CD4-positive, alpha-beta T cell treated with Interleukin-6 at 100 ng/mL for 8 hours (primary cell): ENCODE data around the gene SLC16A10.
"Not testable (repeated sequence)": the region's sequence is repeated elsewhere in the genome, so short reads cannot be mapped to it uniquely, and the experiment has no call there.

Experiments used
- DNase-seq: peaks from one replicate; pipeline ENCODE4 v3.0.0-alpha.2; 2020; ENCODE audit warnings: mixed read lengths, low spot score

SLC16A10 gene

DNA sequence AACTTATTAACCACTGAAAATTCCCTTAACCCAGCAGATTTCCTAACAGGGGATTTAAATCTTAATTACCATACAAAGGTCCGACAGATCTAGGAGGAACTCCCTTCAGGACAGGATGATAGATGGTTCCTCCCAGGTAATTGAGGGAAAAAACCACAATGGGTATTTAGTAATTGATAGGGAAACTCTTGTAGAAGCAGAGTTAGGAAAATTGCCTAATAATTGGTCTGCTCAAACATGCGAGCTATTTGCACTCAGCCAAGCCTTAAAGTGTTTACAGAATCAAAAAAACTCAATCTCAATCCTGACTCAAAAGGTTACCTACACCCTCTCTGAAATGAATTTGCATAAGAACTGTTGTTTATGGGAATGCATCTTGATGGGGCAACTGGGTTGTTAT is 45.4 kb downstream of the SLC16A10 start:
- not testable (repeated sequence) for DNase-seq

DNA sequence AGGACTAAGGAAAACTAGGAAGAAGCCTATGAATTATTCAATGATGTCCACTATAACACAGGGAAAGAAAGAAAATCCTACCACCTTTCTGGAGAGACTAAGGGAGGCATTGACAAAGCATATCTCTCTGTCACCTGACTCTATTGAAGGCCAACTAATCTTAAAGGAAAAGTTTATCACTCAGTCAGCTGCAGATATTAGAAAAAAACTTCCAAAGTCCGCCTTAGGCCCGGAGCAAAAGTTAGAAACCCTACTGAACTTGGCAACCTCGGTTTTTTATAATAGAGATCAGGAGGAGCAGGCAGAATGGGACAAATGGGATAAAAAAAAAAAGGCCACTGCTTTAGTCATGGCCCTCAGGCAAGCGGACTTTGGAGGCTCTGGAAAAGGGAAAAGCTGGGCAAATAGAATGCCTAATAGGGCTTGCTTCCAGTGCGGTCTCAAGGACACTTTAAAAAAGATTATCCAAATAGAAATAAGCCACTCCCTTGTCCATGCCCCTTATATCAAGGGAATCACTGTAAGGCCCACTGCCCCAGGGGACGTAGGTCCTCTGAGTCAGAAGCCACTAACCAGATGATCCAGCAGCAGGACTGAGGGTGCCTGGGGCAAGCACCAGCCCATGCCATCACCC is 47.0 kb downstream of the SLC16A10 start:
- not testable (repeated sequence) for DNase-seq

DNA sequence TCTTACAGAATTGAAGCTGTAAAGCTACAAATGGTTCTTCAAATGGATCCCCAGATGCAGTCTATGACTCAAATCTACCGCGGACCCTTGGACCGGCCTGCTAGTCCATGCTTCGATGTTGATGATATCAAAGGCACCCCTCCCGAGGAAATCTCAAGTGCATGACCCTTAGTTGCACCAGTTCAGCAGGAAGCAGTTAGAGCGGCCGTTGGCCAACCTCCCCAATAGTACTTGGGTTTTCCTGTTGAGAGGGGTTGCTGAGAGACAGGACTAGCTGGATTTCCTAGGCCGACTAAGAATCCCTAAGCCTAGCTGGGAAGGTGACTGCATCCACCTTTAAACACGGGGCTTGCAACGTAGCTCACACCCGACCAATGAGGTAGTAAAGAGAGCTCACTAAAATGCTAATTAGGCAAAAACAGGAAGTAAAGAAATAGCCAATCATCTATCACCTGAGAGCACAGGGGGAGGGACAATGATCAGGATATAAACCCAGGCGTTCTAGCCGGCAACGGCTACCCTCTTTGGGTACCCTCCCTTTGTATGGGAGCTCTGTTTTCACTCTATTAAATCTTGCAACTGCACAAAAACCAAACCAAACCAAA is 50.3 kb downstream of the SLC16A10 start:
- DNase-seq, result not testable (repeated sequence)

DNA sequence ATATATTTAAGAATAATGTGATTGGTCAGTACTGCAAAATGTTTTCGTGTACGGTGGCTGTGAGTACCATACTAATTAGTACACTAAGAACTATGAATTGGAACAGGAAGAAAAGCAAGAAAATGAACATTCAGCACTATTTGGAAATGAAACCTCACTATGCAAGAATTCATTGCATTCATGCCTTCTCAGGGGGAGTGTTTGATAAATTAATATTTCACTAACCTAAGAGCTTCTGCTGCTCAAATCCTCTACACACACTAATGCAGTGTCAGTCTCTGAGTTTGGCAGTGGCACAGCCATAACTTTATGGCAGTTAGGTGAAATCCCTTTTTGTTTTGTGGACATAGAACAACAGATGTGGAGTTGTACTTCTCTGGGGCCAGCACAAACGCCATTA is 60.1 kb downstream of the SLC16A10 start:
- no peak for DNase-seq

DNA sequence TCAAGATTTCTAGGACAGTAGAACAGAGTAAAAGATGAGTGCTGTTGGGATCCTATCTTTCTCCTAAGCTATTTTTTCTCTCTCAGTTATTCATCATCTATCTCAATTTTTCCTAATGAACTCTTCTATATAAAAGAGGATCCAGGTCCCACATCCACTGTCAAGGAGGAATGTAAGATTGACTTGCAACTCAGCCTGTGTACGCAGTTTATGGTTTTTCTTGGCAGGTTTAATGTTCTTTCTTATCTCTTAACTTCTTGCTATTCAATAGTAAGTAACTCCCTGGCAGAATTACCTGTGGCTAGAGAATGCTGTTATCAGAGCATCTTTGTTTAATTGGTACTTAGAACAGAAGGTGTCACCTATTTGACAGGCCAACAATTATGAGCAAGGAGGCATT is 60.8 kb downstream of the SLC16A10 start:
- no peak for DNase-seq

DNA sequence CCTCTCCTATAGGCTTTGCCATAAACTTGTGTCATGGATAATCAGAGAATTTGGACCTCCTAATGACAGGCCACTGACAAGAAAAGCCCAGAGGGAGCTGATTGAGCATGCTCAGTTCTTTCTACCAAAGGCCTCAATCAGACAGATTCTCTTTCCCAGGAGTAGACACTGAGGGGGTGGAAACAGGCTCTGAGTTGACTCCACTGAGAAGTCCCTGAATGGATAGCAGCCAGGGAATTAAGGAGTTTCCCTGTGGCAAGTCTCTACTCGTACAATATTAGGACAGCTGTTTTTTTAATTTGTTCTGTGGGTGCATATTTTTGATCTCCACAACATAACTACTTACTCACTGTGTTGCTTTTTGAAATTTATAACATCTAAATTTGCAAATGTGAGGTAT is 63.3 kb downstream of the SLC16A10 start:
- no peak for DNase-seq

DNA sequence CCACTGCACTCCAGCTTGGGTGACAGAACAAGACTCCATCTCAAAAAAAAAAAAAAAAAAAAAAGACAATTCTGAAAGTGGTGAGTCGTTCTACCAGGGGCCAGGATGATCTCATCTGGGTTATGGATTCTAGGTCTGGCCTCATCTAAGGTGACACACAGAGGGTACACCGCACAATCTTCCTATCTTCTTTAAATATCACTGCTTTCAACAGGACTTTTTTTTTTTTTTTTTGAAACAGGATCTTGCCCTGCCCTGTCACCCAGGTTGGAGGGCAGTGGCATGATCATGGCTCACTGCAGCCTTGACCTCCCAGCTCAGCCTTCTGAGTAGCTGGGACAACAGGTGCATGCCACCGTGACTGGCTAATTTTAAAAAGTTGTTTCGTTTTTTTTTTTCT is 67.7 kb downstream of the SLC16A10 start:
- no peak for DNase-seq

DNA sequence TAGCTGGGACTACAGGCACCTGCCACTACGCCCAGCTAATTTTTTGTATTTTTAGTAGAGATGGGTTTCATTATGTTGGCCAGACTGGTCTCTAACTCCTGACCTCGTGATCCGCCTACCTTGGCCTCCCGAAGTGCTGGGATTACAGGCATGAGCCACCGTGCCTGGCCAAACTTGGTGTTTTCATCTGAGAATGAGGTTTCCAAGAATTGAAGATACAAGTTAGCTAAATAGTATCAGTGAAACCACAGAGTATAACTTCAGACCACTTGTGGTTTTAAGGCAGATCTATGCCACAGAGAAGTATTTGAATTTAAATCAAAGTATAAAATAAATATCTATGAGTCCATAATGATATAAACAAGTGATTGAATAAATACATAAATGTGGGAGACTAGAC is 70.1 kb downstream of the SLC16A10 start:
- no peak for DNase-seq

DNA sequence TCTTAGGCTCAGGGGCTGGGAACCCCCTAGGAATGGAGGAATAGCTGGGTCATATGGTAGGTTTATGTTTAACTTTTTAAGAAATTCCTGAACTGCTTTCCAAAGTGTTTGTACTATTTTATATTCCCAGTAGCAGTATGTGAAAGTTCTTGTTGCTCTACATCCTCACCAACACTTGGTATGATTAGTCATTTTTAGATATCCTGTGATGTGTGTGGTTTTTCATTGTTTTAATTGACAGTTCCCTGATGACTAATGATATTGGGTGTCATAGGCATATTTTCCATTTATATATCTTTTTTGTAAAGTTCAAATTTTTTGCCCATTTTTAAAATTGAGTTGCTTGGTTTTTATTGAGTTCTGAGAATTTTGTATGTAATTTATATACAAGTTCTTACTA is 72.3 kb downstream of the SLC16A10 start:
- no peak for DNase-seq

DNA sequence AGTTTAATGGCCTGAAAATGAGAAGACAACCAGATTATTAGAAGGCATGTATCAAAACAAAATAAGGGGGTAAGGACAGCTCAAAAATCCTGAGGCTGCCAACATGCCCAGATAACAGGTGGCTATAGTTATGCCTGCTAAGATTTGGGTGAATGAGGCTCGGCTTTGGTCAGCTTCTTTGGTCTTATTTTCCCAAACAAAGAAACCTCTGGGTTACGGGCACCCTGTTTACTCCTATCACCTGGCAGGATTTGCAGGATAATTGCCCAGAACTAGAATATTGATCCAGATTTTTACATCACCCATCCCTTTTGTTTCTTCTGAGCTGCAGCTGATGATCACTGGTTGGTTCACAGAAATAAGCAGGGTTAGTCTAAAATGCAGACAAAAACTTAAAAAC is 74.3 kb downstream of the SLC16A10 start:
- no peak for DNase-seq

DNA sequence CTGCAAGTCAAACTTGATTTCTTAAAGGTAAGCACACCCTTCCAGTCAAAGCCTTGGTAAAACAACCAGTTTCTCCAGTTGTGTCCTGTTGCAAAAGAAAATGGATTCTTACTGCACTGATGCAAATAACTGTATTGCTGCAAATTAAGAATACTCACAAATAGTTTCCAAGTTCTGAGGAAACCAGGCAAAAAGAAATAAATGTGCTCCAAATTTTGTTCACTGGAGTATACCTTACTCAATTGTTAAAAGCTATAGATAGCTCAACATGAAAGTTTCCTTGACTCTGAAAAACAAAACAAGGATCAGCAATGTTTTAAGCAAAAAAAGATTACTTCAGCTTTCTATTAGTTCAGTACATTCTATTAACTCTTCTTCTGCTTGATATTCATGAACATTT is 75.2 kb downstream of the SLC16A10 start:
- no peak for DNase-seq

DNA sequence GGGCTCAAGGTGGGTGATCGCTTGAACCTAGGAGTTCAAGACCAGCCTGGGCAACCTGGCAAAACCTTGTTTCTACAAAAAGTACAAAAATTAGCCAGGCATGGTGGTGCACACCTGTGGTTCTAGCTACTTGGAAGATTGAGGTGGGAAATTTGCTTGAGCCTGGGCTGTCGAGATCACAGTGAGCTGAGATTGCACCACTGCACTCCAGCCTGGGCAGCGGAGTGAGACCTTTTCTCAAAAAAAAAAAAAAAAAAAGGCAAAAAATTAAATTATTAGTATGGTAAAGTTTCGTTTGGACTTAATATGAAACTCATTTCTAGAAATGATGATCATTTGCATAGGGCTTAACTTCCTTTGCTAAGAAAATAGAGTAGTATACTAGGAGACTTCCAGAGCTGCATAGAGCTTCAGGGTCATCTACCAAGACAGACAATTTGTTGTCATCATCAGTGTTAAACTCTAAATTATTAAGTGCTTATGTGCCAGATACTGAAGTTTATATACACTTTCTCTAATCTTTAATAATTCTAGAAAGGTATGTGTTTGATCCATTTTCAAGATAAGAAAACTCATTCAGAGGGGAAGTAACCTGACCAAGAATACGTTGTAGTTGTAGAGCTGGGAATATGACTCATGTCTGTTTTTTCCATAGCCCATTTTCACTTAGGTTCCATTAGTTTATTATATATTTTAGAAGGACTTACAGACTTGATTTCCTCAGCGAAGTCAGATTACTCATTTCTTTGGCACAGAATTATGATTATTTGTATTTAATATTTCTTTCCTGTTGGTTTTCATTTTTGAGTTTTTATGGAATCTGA is 84.5 kb downstream of the SLC16A10 start:
- DNase-seq, result no peak

DNA sequence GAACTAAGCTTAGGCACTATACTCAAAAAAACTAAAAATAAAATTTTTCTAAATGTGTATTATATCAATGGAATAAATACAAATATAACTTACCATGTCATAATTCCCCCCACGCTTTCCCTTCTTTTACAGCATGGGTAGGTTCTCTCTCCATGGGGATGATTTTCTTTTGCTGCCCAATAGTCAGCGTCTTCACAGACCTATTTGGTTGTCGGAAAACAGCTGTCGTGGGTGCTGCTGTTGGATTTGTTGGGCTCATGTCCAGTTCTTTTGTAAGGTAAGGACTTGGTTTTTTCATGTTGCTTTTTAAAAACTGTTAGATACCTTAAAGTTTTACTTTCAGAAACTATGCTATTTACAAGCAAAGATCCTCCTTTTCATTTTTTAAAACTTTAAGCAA is 85.3 kb downstream of the SLC16A10 start:
- no peak for DNase-seq

DNA sequence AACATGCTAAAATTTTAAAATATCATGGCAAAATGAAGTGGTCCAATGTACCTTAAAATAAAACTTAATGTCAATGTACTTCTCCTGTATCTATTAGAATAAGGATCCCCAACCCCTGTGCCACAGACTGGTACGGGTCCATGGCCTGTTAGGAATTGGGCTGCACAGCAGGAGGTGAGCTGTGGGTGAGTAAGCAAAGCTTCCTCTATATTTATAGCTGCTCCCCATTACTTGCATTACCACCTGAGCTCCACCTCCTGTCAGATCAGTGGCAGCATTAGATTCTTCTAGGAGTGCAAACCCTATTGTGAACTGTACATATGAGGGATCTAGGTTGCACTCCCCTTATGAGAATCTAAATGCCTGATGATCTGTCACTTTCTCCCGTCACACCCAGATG is 86.0 kb downstream of the SLC16A10 start:
- DNase-seq, result no peak

DNA sequence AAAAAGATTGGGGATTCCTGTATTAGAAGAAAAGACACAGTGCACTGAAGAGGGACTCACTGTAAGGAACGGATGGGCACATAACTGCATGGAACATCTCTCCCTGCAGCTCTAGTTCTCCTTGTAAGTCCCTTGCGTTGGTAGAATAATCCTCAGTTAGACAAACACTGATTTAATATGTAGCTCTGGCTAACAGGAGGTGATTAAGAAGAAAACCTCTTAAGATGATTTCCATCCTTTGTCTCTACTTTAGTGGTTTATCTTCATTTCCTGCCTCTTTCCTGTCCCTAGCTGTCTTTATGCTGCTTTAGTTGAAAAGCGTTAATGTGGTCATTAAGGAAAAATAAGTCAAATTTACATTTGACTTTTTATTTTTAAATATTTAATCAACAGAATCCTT is 86.6 kb downstream of the SLC16A10 start:
- DNase-seq, result peak; percentile 9

DNA sequence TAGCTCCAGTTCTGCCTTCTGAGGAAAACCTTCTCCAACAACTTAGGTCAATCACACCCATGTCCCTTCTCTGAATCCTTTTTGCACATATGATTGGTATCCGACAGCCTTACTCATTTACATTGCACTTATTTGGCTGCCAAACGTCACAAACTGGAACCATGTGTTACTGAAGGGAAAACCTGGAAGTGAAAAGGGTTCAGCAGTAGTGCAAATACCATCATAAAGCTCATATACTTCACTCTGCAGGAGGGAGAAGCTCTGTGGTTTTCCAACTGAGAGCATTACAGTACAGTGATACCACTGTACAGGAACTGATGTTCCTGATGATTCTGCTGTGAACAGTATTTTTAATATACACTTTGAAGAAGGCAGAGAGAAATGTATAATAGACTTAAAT is 87.8 kb downstream of the SLC16A10 start:
- DNase-seq, result no peak

DNA sequence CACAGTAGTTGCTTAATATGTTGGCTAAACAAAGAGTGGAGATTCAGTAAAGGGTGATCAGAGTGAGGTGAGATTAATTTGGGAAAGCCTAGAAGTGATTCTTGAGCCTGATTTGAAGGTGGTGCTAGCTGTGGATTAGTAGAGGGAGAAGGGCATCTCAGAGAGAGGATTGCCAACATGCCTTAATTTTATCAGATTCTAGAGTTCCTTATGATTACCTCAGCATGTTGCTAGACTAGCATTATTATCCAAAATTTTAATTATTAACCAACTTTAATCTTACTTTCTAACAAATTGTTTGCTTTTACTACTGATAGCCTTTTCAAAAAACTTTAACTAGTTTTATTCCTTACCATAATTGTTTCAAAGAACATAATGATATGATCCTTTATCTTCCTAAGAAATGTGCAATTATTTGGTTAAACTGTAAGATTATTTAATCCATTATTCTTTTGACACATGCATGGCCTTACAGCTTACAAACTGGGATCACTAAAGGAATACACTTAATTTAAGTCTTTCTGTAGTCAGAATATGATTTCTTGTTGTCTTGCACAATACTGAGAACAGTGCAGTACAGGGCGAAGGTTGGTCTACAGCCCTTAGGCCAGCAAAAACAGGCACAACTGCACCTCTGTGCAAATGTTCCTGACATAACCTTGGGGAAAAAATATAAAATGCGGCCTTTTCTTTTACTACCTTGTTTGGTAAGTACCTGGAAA is 88.9 kb downstream of the SLC16A10 start:
- no peak for DNase-seq

DNA sequence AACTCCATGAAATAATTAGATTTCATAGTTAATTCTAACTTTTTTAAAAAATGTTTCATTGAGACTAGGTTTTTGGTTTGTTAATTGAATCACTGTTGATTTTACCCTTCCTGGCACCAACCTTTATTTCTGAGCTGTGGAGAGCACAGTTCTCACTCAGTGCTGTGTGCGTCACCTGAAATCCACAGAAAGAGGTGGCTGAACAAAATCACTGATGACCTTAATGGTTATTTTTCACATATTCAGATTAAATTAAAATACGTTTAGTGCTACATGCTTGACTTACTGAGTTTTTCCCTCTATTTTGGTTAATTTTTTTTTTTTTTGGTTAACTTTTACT is 89.4 kb downstream of the SLC16A10 start:
- DNase-seq, result no peak

DNA sequence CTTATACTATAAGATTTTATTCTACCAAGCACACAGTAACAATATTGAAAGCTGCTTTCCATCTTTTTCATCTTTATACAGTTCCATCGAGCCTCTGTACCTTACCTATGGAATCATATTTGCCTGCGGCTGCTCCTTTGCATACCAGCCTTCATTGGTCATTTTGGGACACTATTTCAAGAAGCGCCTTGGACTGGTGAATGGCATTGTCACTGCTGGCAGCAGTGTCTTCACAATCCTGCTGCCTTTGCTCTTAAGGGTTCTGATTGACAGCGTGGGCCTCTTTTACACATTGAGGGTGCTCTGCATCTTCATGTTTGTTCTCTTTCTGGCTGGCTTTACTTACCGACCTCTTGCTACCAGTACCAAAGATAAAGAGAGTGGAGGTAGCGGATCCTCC is 89.8 kb downstream of the SLC16A10 start:
- DNase-seq, result no peak

DNA sequence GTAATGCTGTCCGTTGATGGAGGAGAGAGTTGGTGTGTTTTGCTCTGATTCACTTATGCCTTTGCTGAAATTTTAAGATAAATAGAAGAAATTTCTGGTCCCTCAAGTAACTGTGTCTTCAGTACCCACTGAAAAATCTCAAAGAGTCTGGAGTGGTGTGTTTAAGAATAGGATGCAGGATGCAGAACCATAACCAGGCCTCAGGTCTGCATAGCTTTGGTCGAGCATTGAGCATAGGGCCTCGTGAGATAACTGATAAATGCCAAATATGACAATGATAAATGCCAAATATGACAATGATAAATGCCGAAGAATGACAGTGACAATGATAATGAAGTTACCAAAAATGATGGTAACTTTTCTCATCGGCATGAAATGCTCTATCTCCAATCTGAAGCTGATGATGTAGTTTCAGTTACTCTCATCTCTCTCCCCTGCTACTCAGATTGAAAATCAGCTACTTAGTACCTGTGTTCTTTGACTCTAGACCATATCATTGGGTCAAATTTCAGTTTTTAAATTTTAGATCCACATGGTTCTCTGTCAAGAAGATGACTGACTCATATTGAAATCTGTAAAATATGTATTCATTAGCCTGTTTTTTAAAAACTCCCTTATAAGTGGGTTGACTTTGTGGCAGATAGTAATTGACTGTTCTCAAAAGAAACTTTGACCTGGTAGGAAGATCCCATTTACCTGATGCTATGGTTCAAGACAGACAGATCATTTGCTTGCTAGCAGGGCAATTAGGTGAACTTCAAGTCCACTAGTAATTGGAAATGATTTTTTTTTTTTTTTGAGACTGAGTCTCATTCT is 96.6 kb downstream of the SLC16A10 start:
- no peak for DNase-seq

DNA sequence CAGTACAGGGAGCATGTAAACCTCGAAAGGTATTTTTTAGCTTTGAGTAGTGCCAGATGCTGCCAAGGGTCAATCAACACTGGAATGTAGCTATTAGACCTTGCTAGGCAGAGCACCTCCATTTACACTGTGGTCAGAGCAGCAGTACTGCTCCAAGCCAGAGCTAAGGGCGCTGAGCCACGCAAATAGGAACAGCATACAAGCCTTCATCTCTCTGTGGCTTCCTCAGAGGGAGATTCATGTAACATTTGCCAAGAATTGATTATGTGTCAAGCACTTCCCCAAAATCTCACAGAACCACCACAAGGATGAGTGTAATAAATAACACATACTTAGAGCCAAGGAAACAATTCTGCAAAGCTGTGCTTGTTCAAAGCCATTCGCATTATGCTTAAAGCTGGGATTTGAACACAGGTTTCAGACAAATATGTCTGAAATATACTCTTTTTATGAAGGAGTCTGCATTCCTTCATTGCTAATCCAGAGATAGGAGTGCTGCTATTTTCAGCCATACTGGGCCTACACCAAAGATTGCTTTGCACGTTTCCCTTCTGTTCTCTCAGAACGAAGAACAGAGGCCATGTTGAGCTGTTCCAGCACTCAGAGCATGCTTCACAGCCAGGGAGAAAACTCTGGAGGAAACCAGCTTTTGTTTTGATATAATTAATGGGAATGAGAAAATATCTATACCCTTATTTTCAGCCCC is 97.7 kb downstream of the SLC16A10 start:
- DNase-seq, result no peak
